Neuronal stem cell (in vitro differentiated cells): ENCODE results near the gene KLHL25.
"Not testable (repeated sequence)": the region's sequence is repeated elsewhere in the genome, so short reads cannot be mapped to it uniquely, and the experiment has no call there.

Experiments used
- DNase-seq: peaks from one replicate; pipeline ENCODE4 v3.0.0-alpha.2; 2013; ENCODE audit warnings: low spot score
- H2AFZ ChIP-seq: one replicate; pipeline ENCODE4 v1.6.1; 2013; ENCODE audit warnings: mild to moderate bottlenecking, low read length, inconsistent platforms
- H2AK5ac ChIP-seq: 2 replicates; pipeline ENCODE4 v1.6.1; 2013; ENCODE audit warnings: low read depth, mild to moderate bottlenecking, inconsistent platforms, low read length, moderate library complexity, mixed read lengths
- H2BK120ac ChIP-seq: 2 replicates; pipeline ENCODE4 v1.6.1; 2013; ENCODE audit warnings: low read depth, mild to moderate bottlenecking, inconsistent platforms, low read length, moderate library complexity, mixed read lengths
- H2BK12ac ChIP-seq: one replicate; pipeline ENCODE4 v1.6.1; 2013; ENCODE audit warnings: low read length, inconsistent platforms
- H2BK15ac ChIP-seq: 2 replicates; pipeline ENCODE4 v1.6.1; 2013; ENCODE audit warnings: mild to moderate bottlenecking, low read length, inconsistent platforms, mixed read lengths
- H2BK5ac ChIP-seq: one replicate; pipeline ENCODE4 v1.6.1; 2013; ENCODE audit warnings: inconsistent platforms, mild to moderate bottlenecking, low read length, moderate library complexity
- H3K14ac ChIP-seq: one replicate; pipeline ENCODE4 v1.6.1; 2013; ENCODE audit warnings: low read length, inconsistent platforms
- H3K18ac ChIP-seq: 2 replicates; pipeline ENCODE4 v1.6.1; 2013; ENCODE audit warnings: low read length, inconsistent platforms
- H3K23ac ChIP-seq: 2 replicates; pipeline ENCODE4 v1.6.1; 2013; ENCODE audit warnings: low read depth, mild to moderate bottlenecking, mixed read lengths, low read length, inconsistent platforms; ENCODE audit not compliant: poor library complexity
- H3K27ac ChIP-seq: replicated peaks from 3 replicates; pipeline ENCODE4 v1.5.1; 2013; ENCODE audit warnings: low read length, inconsistent platforms
- H3K27me3 ChIP-seq, 3 experiments: 2 replicates each; pipeline ENCODE4 v1.6.1; 2013; ENCODE audit warnings: low read length in 3 of 3, mild to moderate bottlenecking in 2 of 3, inconsistent platforms in 1 of 3, low read depth in 1 of 3, mixed read lengths in 1 of 3, moderate library complexity in 1 of 3; ENCODE audit not compliant: control insufficient read depth in 3 of 3, insufficient read depth in 3 of 3
- H3K36me3 ChIP-seq, 2 donors: replicated peaks in 1 of 2; 2 replicates each; pipeline ENCODE4 v1.6.1; 2013; ENCODE audit warnings: low read length in 2 of 2; ENCODE audit not compliant: control insufficient read depth in 2 of 2, insufficient read depth in 2 of 2
- H3K4ac ChIP-seq: 2 replicates; pipeline ENCODE4 v1.6.1; 2013; ENCODE audit warnings: inconsistent platforms, mild to moderate bottlenecking, low read length, moderate library complexity
- H3K4me1 ChIP-seq, 2 donors: 1 replicate in 1 of 2; 2 replicates in 1 of 2; pipeline ENCODE4 v1.6.1; 2013; ENCODE audit warnings: low read length in 2 of 2, low read depth in 1 of 2; ENCODE audit not compliant: control insufficient read depth in 2 of 2, insufficient read depth in 1 of 2
- H3K4me2 ChIP-seq: one replicate; pipeline ENCODE4 v1.6.1; 2013; ENCODE audit warnings: mild to moderate bottlenecking, low read length, inconsistent platforms; ENCODE audit not compliant: insufficient read depth, poor library complexity, severe bottlenecking
- H3K4me3 ChIP-seq, 2 donors: 2 replicates each; pipeline ENCODE4 v1.5.1; 2013; ENCODE audit warnings: low read length in 2 of 2, mild to moderate bottlenecking in 2 of 2, inconsistent platforms in 1 of 2, moderate library complexity in 1 of 2
- H3K79me1 ChIP-seq: one replicate; pipeline ENCODE4 v1.6.1; 2013; ENCODE audit warnings: low read depth, mild to moderate bottlenecking, inconsistent platforms, low read length, moderate library complexity
- H3K9ac ChIP-seq: one replicate; pipeline ENCODE4 v1.6.1; 2013; ENCODE audit warnings: mild to moderate bottlenecking, low read depth, low read length, inconsistent platforms; ENCODE audit not compliant: poor library complexity
- H3K9me3 ChIP-seq, 2 donors: replicated peaks in 1 of 2; 2 replicates each; pipeline versions ENCODE3 to v1.6.1; 2013; ENCODE audit warnings: low read length in 2 of 2, mild to moderate bottlenecking in 2 of 2, inconsistent platforms in 1 of 2, low read depth in 1 of 2, mixed read lengths in 1 of 2, moderate library complexity in 1 of 2; ENCODE audit not compliant: control insufficient read depth in 2 of 2, insufficient read depth in 1 of 2
- H4K8ac ChIP-seq: one replicate; pipeline ENCODE4 v1.6.1; 2013; ENCODE audit warnings: low read depth, mild to moderate bottlenecking, inconsistent platforms, low read length, moderate library complexity
- H4K91ac ChIP-seq: one replicate; pipeline ENCODE4 v1.6.1; 2013; ENCODE audit warnings: low read length, low read depth, mild to moderate bottlenecking, inconsistent platforms; ENCODE audit not compliant: poor library complexity
- WGBS, 2 donors: extraction: QIAGEN DNeasy Blood & Tissue Kit; methylation state at CpG; one replicate each; pipeline ENCODE4 v1.1.7; 2013; ENCODE audit warnings: missing lambda C conversion rate in 2 of 2, mixed read lengths in 1 of 2; ENCODE audit not compliant: insufficient read length in 2 of 2, insufficient replicate concordance in 1 of 2; ENCODE audit errors: extremely low coverage in 2 of 2; 5-methylcytosine and 5-hydroxymethylcytosine counted together

KLHL25 gene

GRCh38 chr15:85796371-85796770 is 1.6 kb upstream of the KLHL25 start:
- not testable (repeated sequence) for H3K4ac ChIP-seq

DNA sequence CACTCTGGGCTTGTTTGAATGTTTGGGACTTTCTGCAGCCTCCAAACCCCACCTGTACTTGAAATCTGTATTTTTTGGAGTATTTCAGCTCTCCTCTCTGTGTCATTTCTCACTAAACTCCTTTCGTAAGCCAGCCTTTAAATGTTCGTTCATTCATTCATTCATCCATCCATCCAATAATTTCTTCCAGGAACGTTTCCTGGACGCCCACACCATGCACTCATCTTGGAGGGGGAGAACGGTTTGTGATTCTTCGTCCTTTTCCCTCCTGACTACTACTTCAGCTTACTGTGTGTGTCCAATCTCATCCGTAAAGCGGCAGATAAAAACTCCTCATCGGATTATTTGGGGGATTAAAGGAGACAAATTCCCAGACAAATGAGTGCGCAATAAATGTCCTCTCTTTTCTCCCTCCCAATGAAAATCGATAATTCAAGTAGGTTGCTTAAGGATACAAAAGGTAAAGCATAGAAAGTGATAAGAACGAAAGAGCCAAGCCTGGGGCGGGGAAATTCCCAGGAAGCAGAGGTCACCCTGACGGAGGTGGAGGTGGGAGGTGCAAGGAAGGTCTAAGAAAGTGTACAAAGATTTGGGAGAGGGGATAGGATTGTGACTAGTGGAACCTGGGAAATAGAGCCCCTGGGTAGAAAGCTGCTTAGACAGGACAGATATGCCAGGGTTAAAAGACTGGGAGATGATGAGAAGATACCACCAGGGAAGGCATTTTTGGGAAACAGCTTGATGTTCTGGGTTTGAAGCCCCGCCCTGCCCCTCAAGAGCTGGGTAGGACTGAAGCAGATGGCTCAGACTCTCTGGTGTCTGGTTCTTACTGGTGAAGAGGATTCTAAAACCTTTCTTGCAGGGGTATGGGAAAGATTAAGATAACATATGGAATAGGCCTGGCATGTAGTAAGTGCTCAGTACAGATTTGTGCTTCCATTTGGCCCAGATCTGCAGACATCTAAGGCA is 896 bp upstream of the KLHL25 start:
- peaks cover 13 to 18% of the 10 kb centered on the region in 2 donors for H3K4me1 ChIP-seq
- no peak overlapping the region for H2BK120ac ChIP-seq
- peaks cover 1 to 4% of the 10 kb centered on the region in 2 donors for H3K9me3 ChIP-seq
- DNase-seq = no peak
- no peak overlapping the region for H2BK5ac ChIP-seq
- peaks cover 0 to 5% of the 10 kb centered on the region in 2 donors for H3K36me3 ChIP-seq
- H4K91ac ChIP-seq = no peak overlapping the region
- H3K23ac ChIP-seq = no peak overlapping the region
- H2AK5ac ChIP-seq = no peak overlapping the region
- no peak overlapping the region for H2BK15ac ChIP-seq
- no peak overlapping the region for H3K14ac ChIP-seq
- peak overlapping the region; percentile 22 for H3K4me2 ChIP-seq
- no peak overlapping the region for H4K8ac ChIP-seq
- peaks cover 5% of the 10 kb centered on the region for H3K79me1 ChIP-seq
- peak overlapping the region in 1 of 2 donors; percentile 40 for H3K4me3 ChIP-seq
- H3K4ac ChIP-seq = no peak overlapping the region
- H3K27ac ChIP-seq = no peak overlapping the region
- no peak overlapping the region for H2BK12ac ChIP-seq
- no peak overlapping the region for H3K9ac ChIP-seq
- H3K27me3 ChIP-seq = no peaks in the 10 kb centered on the region
- no CpG with 5 or more reads among the region's 15 CpGs for WGBS, 2 donors
- H2AFZ ChIP-seq = peak overlapping the region; percentile 95
- H3K18ac ChIP-seq = no peak overlapping the region

More at GRCh38 chr15:85796371-85796770, 1.6 kb upstream of the KLHL25 start:
- H3K4me1 ChIP-seq = peaks cover 13 to 18% of the 10 kb centered on the region in 2 donors
- H3K9me3 ChIP-seq, H2AK5ac ChIP-seq, H2BK5ac ChIP-seq, H2AFZ ChIP-seq, DNase-seq, H2BK12ac ChIP-seq, H3K36me3 ChIP-seq, H3K4me3 ChIP-seq, H3K79me1 ChIP-seq, H2BK120ac ChIP-seq, H3K14ac ChIP-seq, H4K8ac ChIP-seq, H3K27ac ChIP-seq, H3K18ac ChIP-seq, H4K91ac ChIP-seq, H3K4me2 ChIP-seq, H3K9ac ChIP-seq, H3K27me3 ChIP-seq, H3K23ac ChIP-seq, H2BK15ac ChIP-seq: not testable (repeated sequence)
- WGBS, 2 donors = no CpG with 5 or more reads among the region's 7 CpGs

DNA sequence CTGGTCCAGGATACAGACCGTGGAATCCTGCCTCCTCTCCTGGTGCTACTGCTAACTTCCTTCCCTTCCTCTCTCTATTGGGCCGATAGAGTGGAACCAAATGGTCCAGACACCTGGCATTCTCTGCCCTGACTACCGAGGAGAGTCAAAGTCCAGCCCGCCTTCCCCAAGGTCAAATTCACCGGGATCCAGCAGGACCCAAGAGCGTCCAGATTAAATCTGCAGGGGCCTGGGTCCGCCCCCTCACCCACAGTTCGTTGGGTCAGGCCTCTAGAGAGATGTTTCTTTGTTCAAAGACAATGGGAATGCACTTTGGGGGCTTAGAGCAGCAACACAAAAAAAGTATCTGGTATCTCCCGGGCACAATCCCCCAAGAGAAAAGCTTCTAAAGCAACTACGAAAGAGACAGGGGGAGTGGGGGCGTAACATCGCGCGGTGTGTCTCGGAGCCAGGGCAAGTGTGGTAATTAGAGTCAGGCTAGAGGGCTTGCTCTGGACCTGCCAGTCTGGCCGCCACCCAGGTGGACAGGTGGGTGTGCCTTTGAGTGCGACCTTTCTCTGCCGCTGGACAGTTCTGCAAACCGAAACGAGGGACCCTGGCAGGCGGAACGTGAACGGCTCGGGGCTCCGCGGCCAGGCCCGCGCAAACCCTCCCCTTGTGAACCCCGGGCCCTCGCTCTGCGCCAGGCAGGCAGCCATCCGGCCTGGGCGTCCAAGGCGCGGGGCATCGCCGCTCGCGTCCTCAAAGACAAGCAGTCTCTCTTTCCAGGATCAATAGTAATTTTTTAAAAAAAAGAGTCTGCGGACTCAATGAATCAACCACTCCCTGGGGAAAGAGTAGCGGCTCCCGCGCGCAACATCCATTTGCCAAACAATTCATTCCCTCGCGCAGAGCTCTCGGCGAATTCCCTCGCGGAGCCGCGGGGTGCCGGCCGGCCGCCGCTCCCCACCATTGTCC is 806 bp downstream of the KLHL25 start:
- Histone ChIP-seq H3K36me3 (peaks cover 0 to 22% of the 10 kb centered on the region in 2 donors), H4K91ac (no peak overlapping the region), H3K23ac (peak overlapping the region; percentile 68), H2AFZ (peak overlapping the region; percentile 89), H3K4me3 (peak overlapping the region; percentile 87 to 99), H3K27me3 (no peaks in the 10 kb centered on the region), H3K9me3 (peaks cover 1 to 9% of the 10 kb centered on the region in 2 donors), H3K4me1 (peaks cover 13 to 18% of the 10 kb centered on the region in 2 donors), H3K27ac (peak overlapping the region; percentile 89), H3K14ac (no peak overlapping the region), H3K18ac (peak overlapping the region; percentile 97), H3K79me1 (peaks cover 11% of the 10 kb centered on the region), H3K9ac (peak overlapping the region; percentile 91), H3K4ac (no peak overlapping the region), H2AK5ac (peak overlapping the region; percentile 57), H4K8ac (no peak overlapping the region), H2BK5ac (peak overlapping the region; percentile 43), H2BK120ac (no peak overlapping the region), H2BK12ac (no peak overlapping the region), H3K4me2 (peak overlapping the region; percentile 90), H2BK15ac (no peak overlapping the region)
- DNase-seq = peak; percentile 48
- WGBS, 2 donors = no CpG with 5 or more reads among the region's 56 CpGs
